A549 (cell line): ENCODE measurements around the gene SNUPN. TPM values are rescaled to one million over a fixed set of nuclear protein-coding genes. Genes with fewer than 3 reads are reported as not detected.

ENCODE experiments used
- ATAC-seq, 2 experiments: fragments of 200-7000 bp in 1 of 2; fragments of >200 bp in 1 of 2; cut with Nextera tagmentation in 1 of 2; cut with Tn5 transposase in 1 of 2; 3 replicates each; pipeline versions ENCODE4 v1.8.0 to v1.9.1; 2018 to 2020; ENCODE audit warnings: mild to moderate bottlenecking in 1 of 2, moderate library complexity in 1 of 2
- CTCF ChIA-PET: fragments of 300-600 bp; sonication (Branson Sonifier 250); formaldehyde crosslinking; extraction: SDS; loops from one replicate; lab custom pipeline; 2021; ENCODE audit warnings: antibody characterized with exemption, inconsistent platforms; lab: Yijun Ruan, JAX
- POLR2A ChIA-PET: fragments of 350-600 bp; formaldehyde crosslinking; extraction: SDS; loops from one replicate; lab custom pipeline; 2021; ENCODE audit warnings: antibody characterized with exemption, inconsistent platforms; lab: Yijun Ruan, JAX
- DNase-seq, 2 experiments: peaks; one replicate each; pipeline versions ENCODE4 v3.0.0 to v3.0.0-alpha.2; 2011 to 2016; ENCODE audit warnings: low read depth in 1 of 2, low spot score in 1 of 2
- FAIRE-seq: peaks from 2 replicates; lab custom pipeline; 2011; peaks lifted over from hg19 to GRCh38; lab: Jason Lieb, UNC
- H3K27ac ChIP-seq, 2 experiments: fragments of >200 bp; sonication (Bioruptor Twin); formaldehyde crosslinking; 3 replicates each; pipeline ENCODE4 v1.5.1; 2016 to 2017
- H3K4me1 ChIP-seq: fragments of >200 bp; sonication (Bioruptor Twin); formaldehyde crosslinking; 3 replicates; pipeline ENCODE4 v1.6.1; 2016
- H3K4me2 ChIP-seq: fragments of >200 bp; sonication (Bioruptor Twin); formaldehyde crosslinking; 3 replicates; pipeline ENCODE4 v1.6.1; 2016
- H3K4me3 ChIP-seq: fragments of >200 bp; sonication (Bioruptor Twin); formaldehyde crosslinking; 3 replicates; pipeline ENCODE4 v1.5.1; 2016
- H3K9me3 ChIP-seq: fragments of >200 bp; sonication (Bioruptor Twin); formaldehyde crosslinking; 3 replicates; pipeline ENCODE4 v1.6.1; 2016
- ATOH8 ChIP-seq: fragments of 250-450 bp; sonication (Bioruptor Pico); IDR thresholded peaks from 2 replicates; pipeline ENCODE4 v1.5.0; 2020; ENCODE audit warnings: low read depth, mild to moderate bottlenecking, moderate library complexity
- CHD4 ChIP-seq: fragments of 200-600 bp; sonication (generic); IDR thresholded peaks from 2 replicates; pipeline ENCODE4 v1.6.1; 2016; ENCODE audit warnings: antibody characterized with exemption, mild to moderate bottlenecking, borderline replicate concordance
- CTCF ChIP-seq: fragments of >200 bp; sonication (Bioruptor Twin); formaldehyde crosslinking; IDR thresholded peaks from 3 replicates; pipeline ENCODE4 v1.5.1; 2016
- E2F6 ChIP-seq: IDR thresholded peaks from 2 replicates; pipeline ENCODE4 v1.6.1; 2012; ENCODE audit warnings: low read depth, borderline replicate concordance
- ELK1 ChIP-seq: fragments of 150-350 bp; IDR thresholded peaks from 2 replicates; pipeline ENCODE4 v1.6.1; 2014; ENCODE audit warnings: low read depth, mild to moderate bottlenecking, low read length
- FOSB ChIP-seq: fragments of 250-450 bp; sonication (Bioruptor Pico); IDR thresholded peaks from 2 replicates; pipeline ENCODE4 v1.5.0; 2020; ENCODE audit warnings: mild to moderate bottlenecking, moderate library complexity
- FOSL2 ChIP-seq, 2 experiments: fragments of 450-650 bp in 1 of 2; fragments of >200 bp in 1 of 2; sonication (Bioruptor Twin) in 1 of 2; formaldehyde crosslinking; IDR thresholded peaks; 2 replicates each; pipeline versions ENCODE4 v1.5.0 to v1.6.1; 2016 to 2020; ENCODE audit warnings: mild to moderate bottlenecking in 1 of 2, moderate library complexity in 1 of 2
- HEYL ChIP-seq: fragments of 250-450 bp; sonication (Bioruptor Pico); IDR thresholded peaks from 2 replicates; pipeline ENCODE4 v1.8.0; 2021; ENCODE audit warnings: mild to moderate bottlenecking, moderate library complexity
- HOXA7 ChIP-seq: fragments of 250-450 bp; sonication (Bioruptor Pico); IDR thresholded peaks from 2 replicates; pipeline ENCODE4 v1.5.0; 2020; ENCODE audit warnings: mild to moderate bottlenecking, moderate library complexity
- HOXB5 ChIP-seq: fragments of 250-450 bp; sonication (Bioruptor Pico); IDR thresholded peaks from 2 replicates; pipeline ENCODE4 v1.5.0; 2020; ENCODE audit warnings: mild to moderate bottlenecking, moderate library complexity
- JUN ChIP-seq, 2 experiments: fragments of >200 bp; sonication (Bioruptor Twin); formaldehyde crosslinking; IDR thresholded peaks; 2 replicates in 1 of 2; 3 replicates in 1 of 2; pipeline ENCODE4 v1.6.1; 2016 to 2017
- MAX ChIP-seq: IDR thresholded peaks from 2 replicates; pipeline ENCODE4 v1.6.1; 2012
- RAD21 ChIP-seq, 2 experiments: fragments of >200 bp in 1 of 2; sonication (Bioruptor Twin) in 1 of 2; formaldehyde crosslinking in 1 of 2; IDR thresholded peaks in 1 of 2; conservative IDR thresholded peaks in 1 of 2; 2 replicates in 1 of 2; 3 replicates in 1 of 2; pipeline ENCODE4 v1.6.1; 2012 to 2018; ENCODE audit warnings: inconsistent platforms in 1 of 2
- RARB ChIP-seq: fragments of 250-450 bp; sonication (Bioruptor Pico); IDR thresholded peaks from 2 replicates; pipeline ENCODE4 v1.8.0; 2021; ENCODE audit warnings: mild to moderate bottlenecking, moderate library complexity
- SMC3 ChIP-seq: fragments of >200 bp; sonication (Bioruptor Twin); formaldehyde crosslinking; IDR thresholded peaks from 3 replicates; pipeline ENCODE4 v1.6.1; 2018; ENCODE audit warnings: inconsistent platforms
- WGBS: methylation state at CpG from one replicate; pipeline ENCODE4 v1.1.6; 2017; ENCODE audit errors: missing lambda C conversion rate; 5-methylcytosine and 5-hydroxymethylcytosine counted together
- polyA plus RNA-seq, 4 experiments: library from polyadenylated mRNA; depleted of rRNA in 3 of 4; stranded (reverse); fragments of >200 nt; fragmentation: RNase III in 1 of 4; extraction: RNeasy Plus Mini Kit Qiagen cat#74134 plus additional on column Dnase treatment in 1 of 4; gene quantifications; 2 replicates in 3 of 4; 3 replicates in 1 of 4; pipeline ENCODE4 v1.2.3, GENCODE V29; 2011 to 2017

SNUPN gene
- polyA plus RNA-seq, 2 of the 4 experiments (the other 2 are of a cell fraction) = 29.2 to 38.5 TPM

- Histone ChIP-seq H3K4me2 (peak overlapping the region; percentile 67), H3K9me3 (no peaks in the 10 kb centered on the region), H3K27ac (peak overlapping the region; percentile 91 to 94), H3K4me3 (peak overlapping the region; percentile 67; the same call in 2 of the 3 replicates), H3K4me1 (peaks cover 19% of the 10 kb centered on the region)
- WGBS = 49% methylated on average over 4 of the region's 4 CpGs
- ChIA-PET POLR2A (interaction anchor here (0.7 to 4.4 kb wide), 7 partner anchors 11 to 273 kb away, joined by 4 to 94 read pairs (median 25); partner anchors contain the start of genes MAN2C1, PTPN9, SIN3A and SNUPN), CTCF (interaction anchor here (0.7 to 19.9 kb wide), 18 partner anchors 9 to 282 kb away, joined by 3 to 394 read pairs (median 4); partner anchors contain the start of genes MAN2C1, SNUPN and SNX33)
- ATAC-seq (no peak), FAIRE-seq (no peak), DNase-seq (no peak)
- TF ChIP-seq CTCF (peak; percentile 34; the same call in 2 of the 3 replicates), ELK1 (no peak), RAD21 (conservative IDR thresholded peaks at IDR 0.05 in 1 of 2, IDR thresholded peaks at IDR 0.05 in 1 of 2) (0 out of 5 replicates have a peak, but pooled peaks of 1 of the 2 experiments have one; percentile 4)
Observed at GRCh38 chr15:75641179-75641503, 15.6 kb upstream of the SNUPN start.

- ChIA-PET POLR2A (interaction anchor here (0.5 to 4.4 kb wide), 24 partner anchors 9 to 672 kb away, joined by 3 to 94 read pairs (median 6); partner anchors contain the start of genes MAN2C1, PTPN9, SIN3A and SNUPN), CTCF (interaction anchor here (0.7 to 19.9 kb wide), 27 partner anchors 10 to 573 kb away, joined by 3 to 394 read pairs (median 4); partner anchors contain the start of genes MAN2C1, SNUPN and SNX33)
- peak overlapping the region; percentile 91 to 94 for H3K27ac ChIP-seq
- TF ChIP-seq E2F6 (0 out of 2 replicates have a peak, but pooled peaks have one; percentile 27), JUN (IDR thresholded peaks at IDR 0.05) (peak in 1 of 2 experiments; percentile 31; a peak in 2 of 5 replicates), SMC3 (peak; percentile 53), FOSL2 (IDR thresholded peaks at IDR 0.05) (no peak), FOSL2 (CRISPR knock-in tag; IDR thresholded peaks at IDR 0.05) (peak; percentile 22; the same call in 1 of the 2 replicates), CHD4 (peak; percentile 54; the same call in 1 of the 2 replicates), ATOH8 (CRISPR knock-in tag) (no peak), HEYL (CRISPR knock-in tag) (no peak), CTCF (peak; percentile 76), MAX (peak; percentile 19; the same call in 1 of the 2 replicates), HOXB5 (CRISPR knock-in tag) (0 out of 2 replicates have a peak, but pooled peaks have one; percentile 12), HOXA7 (CRISPR knock-in tag) (no peak), RAD21 (conservative IDR thresholded peaks at IDR 0.05 in 1 of 2, IDR thresholded peaks at IDR 0.05 in 1 of 2) (peak; percentile 82 to 86), RARB (CRISPR knock-in tag) (no peak), FOSB (no peak)
- DNase-seq (peak; percentile 78 to 85), ATAC-seq (peak; percentile 71 to 74), FAIRE-seq (no peak)
- H3K4me2 ChIP-seq = peak overlapping the region; percentile 67
- H3K9me3 ChIP-seq = no peaks in the 10 kb centered on the region
- H3K4me1 ChIP-seq = peaks cover 18% of the 10 kb centered on the region
- H3K4me3 ChIP-seq = peak overlapping the region; percentile 67
- under 1% methylated on average over 17 of the region's 17 CpGs for WGBS
Observed at GRCh38 chr15:75640483-75641178, 15.1 kb upstream of the SNUPN start.
